Neuron (in vitro differentiated cells): Measurements from ENCODE around the gene EBNA1BP2.
A peak's percentile ranks its signal among the peaks of the same experiment; 100 is the strongest.
"Not testable (repeated sequence)": the region's sequence is repeated elsewhere in the genome, so short reads cannot be mapped to it uniquely, and the experiment has no call there.

Experiments used
- H2AFZ ChIP-seq: one replicate; pipeline ENCODE4 v1.6.1; 2013; ENCODE audit warnings: low read depth, mild to moderate bottlenecking, inconsistent platforms, low read length, moderate library complexity
- H3K27me3 ChIP-seq: one replicate; pipeline ENCODE4 v1.6.1; 2013; ENCODE audit warnings: low read length; ENCODE audit not compliant: insufficient read depth
- H3K36me3 ChIP-seq: one replicate; pipeline ENCODE4 v1.6.1; 2013; ENCODE audit warnings: low read length; ENCODE audit not compliant: insufficient read depth
- H3K4me1 ChIP-seq: one replicate; pipeline ENCODE4 v1.6.1; 2013; ENCODE audit warnings: low read length; ENCODE audit not compliant: insufficient read depth
- H3K4me3 ChIP-seq: 2 replicates; pipeline ENCODE4 v1.5.1; 2013; ENCODE audit warnings: mild to moderate bottlenecking, low read length, moderate library complexity
- H3K9me3 ChIP-seq: one replicate; pipeline ENCODE4 v1.6.1; 2013; ENCODE audit warnings: low read length

EBNA1BP2 gene

GRCh38 chr1:43171876-43172526, at the start of gene EBNA1BP2, which contains the start of gene CFAP57:
EBNA1BP2 (minus strand) TSS chr1:43172290; CDS start chr1:43172118, 172 bp downstream.
CFAP57 (plus strand) TSS chr1:43172330; CDS start chr1:43172754, 424 bp downstream.
- Histone ChIP-seq H3K9me3 (no peaks in the 10 kb centered on the region), H3K4me1 (peaks cover 6% of the 10 kb centered on the region), H3K4me3 (peak within 1 kb of the TSS; percentile 87), H3K36me3 (peaks cover 35% of the 10 kb centered on the region), H2AFZ (peak within 1 kb of the TSS; percentile 62), H3K27me3 (no peaks in the 10 kb centered on the region)

- H3K9me3 ChIP-seq, result no peaks in the 10 kb centered on the region
- H3K4me1 ChIP-seq, result no peaks in the 10 kb centered on the region
- no peaks in the 10 kb centered on the region for H3K36me3 ChIP-seq
- no peak overlapping the region for H3K4me3 ChIP-seq
- no peak overlapping the region for H2AFZ ChIP-seq
- peaks cover 18% of the 10 kb centered on the region for H3K27me3 ChIP-seq
Observed at GRCh38 chr1:43221797-43222196, 49.7 kb upstream of the EBNA1BP2 start.

GRCh38 chr1:43220905-43221778, 49.1 kb upstream of the EBNA1BP2 start:
- Histone ChIP-seq H3K36me3 (no peaks in the 10 kb centered on the region), H3K27me3 (peaks cover 12% of the 10 kb centered on the region), H3K4me1 (no peaks in the 10 kb centered on the region), H3K4me3 (no peak overlapping the region), H2AFZ (no peak overlapping the region), H3K9me3 (no peaks in the 10 kb centered on the region)

DNA sequence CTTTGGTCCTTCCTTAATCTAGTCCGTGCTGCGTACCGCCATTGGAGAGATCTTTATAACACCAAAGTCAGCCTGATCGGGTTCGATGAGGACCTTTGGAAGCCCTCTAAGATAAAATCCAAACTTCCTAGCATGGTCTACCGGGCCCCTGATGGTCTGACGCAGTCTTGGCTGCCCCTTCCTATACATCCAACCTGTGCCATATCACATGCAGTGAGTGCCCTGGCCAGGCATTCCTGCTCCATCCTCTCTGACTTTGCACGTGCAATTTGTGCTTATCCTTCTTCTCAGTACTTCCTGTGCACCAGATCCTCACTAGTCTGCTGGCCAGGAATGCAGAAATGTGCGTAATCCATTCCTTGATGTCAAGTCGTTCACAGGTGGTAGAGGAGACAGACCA, 45.7 kb upstream of the EBNA1BP2 start:
- H2AFZ ChIP-seq, result no peak overlapping the region
- H3K4me1 ChIP-seq, result no peaks in the 10 kb centered on the region
- H3K4me3 ChIP-seq, result no peak overlapping the region
- H3K9me3 ChIP-seq, result no peaks in the 10 kb centered on the region
- no peaks in the 10 kb centered on the region for H3K36me3 ChIP-seq
- peaks cover 16% of the 10 kb centered on the region for H3K27me3 ChIP-seq

DNA sequence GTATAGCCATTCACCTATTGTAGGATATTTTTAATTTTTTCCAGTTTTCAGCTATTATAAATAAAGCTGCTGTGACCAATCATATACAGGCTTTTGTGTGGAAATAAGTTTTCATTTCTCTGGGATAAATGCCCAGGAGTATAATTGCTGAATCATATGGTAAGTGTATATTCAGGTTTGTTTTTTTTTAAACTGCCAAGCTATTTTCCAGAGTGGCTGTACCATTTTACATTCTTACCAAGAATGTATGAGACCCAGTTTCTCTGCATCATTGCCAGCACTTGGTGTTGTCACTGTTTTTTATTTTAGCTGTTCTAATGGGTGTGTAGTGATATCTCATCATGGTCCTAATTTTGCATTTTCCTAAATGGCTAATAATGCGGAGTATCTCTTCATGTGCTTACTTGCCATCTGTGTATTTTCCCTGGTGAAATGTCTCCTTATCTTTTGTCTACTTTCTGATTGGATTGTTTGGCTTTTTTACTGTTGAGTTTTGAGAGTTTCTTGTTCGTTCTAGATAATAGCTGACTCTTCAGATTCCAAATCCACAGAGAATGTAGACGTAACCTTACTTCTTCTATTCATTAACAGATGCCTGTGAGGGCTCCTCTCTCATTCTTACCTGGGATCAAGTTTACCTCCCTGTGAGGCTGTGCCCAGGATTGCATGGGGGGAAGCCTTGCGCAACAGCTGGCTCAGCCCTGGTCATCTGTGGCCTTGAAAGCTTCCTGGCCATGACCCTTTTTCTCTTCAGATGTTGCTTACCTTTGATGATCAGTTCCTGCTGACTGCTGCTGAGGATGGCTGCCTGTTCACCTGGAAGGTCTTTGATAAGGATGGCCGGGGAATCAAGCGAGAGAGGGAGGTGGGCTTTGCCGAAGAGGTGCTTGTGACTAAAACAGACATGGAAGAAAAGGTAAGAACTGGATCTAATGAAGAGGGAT, 42.7 kb upstream of the EBNA1BP2 start:
- Histone ChIP-seq H3K4me1 (no peaks in the 10 kb centered on the region), H2AFZ (no peak overlapping the region), H3K36me3 (no peaks in the 10 kb centered on the region), H3K4me3 (no peak overlapping the region), H3K27me3 (peaks cover 4% of the 10 kb centered on the region), H3K9me3 (no peaks in the 10 kb centered on the region)

DNA sequence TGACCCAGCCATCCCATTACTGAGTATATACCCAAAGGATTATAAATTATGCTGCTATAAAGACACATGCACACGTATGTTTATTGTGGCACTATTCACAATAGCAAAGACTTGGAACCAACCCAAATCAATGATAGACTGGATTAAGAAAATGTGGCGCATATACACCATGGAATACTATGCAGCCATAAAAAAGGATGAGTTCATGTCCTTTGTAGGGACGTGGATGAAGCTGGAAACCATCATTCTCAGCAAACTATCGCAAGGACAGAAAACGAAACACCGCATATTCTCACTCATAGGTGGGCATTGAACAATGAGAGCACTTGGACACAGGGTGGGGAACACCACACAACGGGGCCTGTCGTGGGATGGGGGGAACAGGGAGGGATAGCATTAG, 36.2 kb upstream of the EBNA1BP2 start:
- not testable (repeated sequence) for H3K27me3 ChIP-seq, H3K9me3 ChIP-seq, H3K36me3 ChIP-seq, H2AFZ ChIP-seq, H3K4me1 ChIP-seq, H3K4me3 ChIP-seq

- Histone ChIP-seq H3K9me3 (no peaks in the 10 kb centered on the region), H3K4me1 (peaks cover 9% of the 10 kb centered on the region), H3K36me3 (no peaks in the 10 kb centered on the region), H3K27me3 (no peaks in the 10 kb centered on the region), H3K4me3 (no peak overlapping the region), H2AFZ (no peak overlapping the region)
Observed at GRCh38 chr1:43207229-43207853, 35.3 kb upstream of the EBNA1BP2 start.

- no peaks in the 10 kb centered on the region for H3K27me3 ChIP-seq
- H3K36me3 ChIP-seq, result no peaks in the 10 kb centered on the region
- no peak overlapping the region for H2AFZ ChIP-seq
- H3K4me3 ChIP-seq, result no peak overlapping the region
- peaks cover 9% of the 10 kb centered on the region for H3K4me1 ChIP-seq
- no peaks in the 10 kb centered on the region for H3K9me3 ChIP-seq
Observed at GRCh38 chr1:43206600-43207228, 34.6 kb upstream of the EBNA1BP2 start.

- H3K4me1 ChIP-seq, result peaks cover 9% of the 10 kb centered on the region
- H3K27me3 ChIP-seq, result no peaks in the 10 kb centered on the region
- no peak overlapping the region for H2AFZ ChIP-seq
- no peak overlapping the region for H3K4me3 ChIP-seq
- no peaks in the 10 kb centered on the region for H3K36me3 ChIP-seq
- no peaks in the 10 kb centered on the region for H3K9me3 ChIP-seq
Observed at GRCh38 chr1:43205671-43206070, 33.6 kb upstream of the EBNA1BP2 start.

DNA sequence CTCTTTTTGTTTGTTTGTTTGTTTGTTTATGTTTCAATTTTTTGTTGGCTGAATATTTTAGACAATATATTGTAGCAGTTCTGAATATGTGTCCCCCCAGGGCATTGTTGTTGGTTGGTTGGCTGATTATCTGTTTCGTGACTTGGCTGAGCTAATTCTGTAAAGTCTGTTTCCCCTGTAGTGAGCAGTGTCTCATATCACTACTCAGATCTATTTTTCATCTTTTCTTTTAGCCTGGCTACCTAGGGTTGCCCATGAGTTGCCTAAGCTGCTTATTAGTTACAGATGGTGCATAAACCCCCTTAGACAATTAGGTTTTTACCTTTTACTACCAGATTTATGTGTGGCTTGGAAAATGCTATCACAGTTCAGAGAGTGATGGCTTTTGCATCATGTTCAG, 32.3 kb upstream of the EBNA1BP2 start:
- no peaks in the 10 kb centered on the region for H3K27me3 ChIP-seq
- no peaks in the 10 kb centered on the region for H3K9me3 ChIP-seq
- H3K4me3 ChIP-seq, result no peak overlapping the region

DNA sequence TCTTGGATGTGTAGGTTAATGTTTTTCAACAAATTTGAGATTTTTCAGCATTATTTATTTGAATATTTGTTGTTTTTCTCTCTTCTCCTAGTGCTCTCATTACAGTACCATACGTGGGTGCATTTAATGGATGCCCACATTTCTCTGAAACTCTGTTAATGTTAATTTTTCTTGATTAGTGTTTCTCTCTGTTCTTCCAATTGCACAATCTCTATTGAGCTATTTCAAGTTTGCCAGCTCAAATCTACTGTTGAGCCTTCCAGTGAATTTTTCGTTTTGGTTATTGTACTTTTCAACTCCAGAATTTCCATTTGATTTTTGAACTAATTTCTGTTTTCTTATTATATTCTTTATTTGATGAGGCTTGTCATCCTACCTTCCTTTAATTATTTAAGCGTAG, 31.8 kb upstream of the EBNA1BP2 start:
- peaks cover 9% of the 10 kb centered on the region for H3K4me1 ChIP-seq
- H3K9me3 ChIP-seq, result no peaks in the 10 kb centered on the region
- no peak overlapping the region for H3K4me3 ChIP-seq
- H2AFZ ChIP-seq, result no peak overlapping the region
- H3K27me3 ChIP-seq, result no peaks in the 10 kb centered on the region
- no peaks in the 10 kb centered on the region for H3K36me3 ChIP-seq

More for the DNA sequence above, 32.3 kb upstream of the EBNA1BP2 start:
- Histone ChIP-seq H3K4me1 (peaks cover 9% of the 10 kb centered on the region), H3K36me3 (no peaks in the 10 kb centered on the region), H2AFZ (no peak overlapping the region)

GRCh38 chr1:43199093-43199726, 27.1 kb upstream of the EBNA1BP2 start:
- H3K9me3 ChIP-seq, result no peaks in the 10 kb centered on the region
- H3K27me3 ChIP-seq, result no peaks in the 10 kb centered on the region
- no peak overlapping the region for H3K4me3 ChIP-seq
- no peaks in the 10 kb centered on the region for H3K4me1 ChIP-seq
- no peaks in the 10 kb centered on the region for H3K36me3 ChIP-seq
- no peak overlapping the region for H2AFZ ChIP-seq
